Activated CD8-positive, alpha-beta T cell treated with anti-CD3 and anti-CD28 coated beads for 36 hours (primary cell): ENCODE results near the gene PI4KA. TPM values are rescaled to one million over a fixed set of nuclear protein-coding genes. Genes with fewer than 3 reads are reported as not detected.

Experiments
- ATAC-seq: fragments of 200-7000 bp; cut with Tn5 transposase; one replicate; pipeline ENCODE4 v1.10.0; 2021; ENCODE audit warnings: mild to moderate bottlenecking, moderate library complexity
- CTCF ChIA-PET: fragments of 350-600 bp; sonication (Branson Sonifier 250); formaldehyde crosslinking; loops from one replicate; lab custom pipeline; 2021; ENCODE audit warnings: antibody characterized with exemption; lab: Charles Lee
- POLR2A ChIA-PET: fragments of 350-600 bp; sonication (Branson Sonifier 250); formaldehyde crosslinking; loops from one replicate; lab custom pipeline; 2021; ENCODE audit warnings: antibody characterized with exemption; lab: Charles Lee
- DNase-seq: peaks from one replicate; pipeline ENCODE4 v3.0.0-alpha.2; 2020
- H3K27ac Mint-ChIP-seq: one replicate; pipeline ENCODE4 v1.8.0; 2021; ENCODE audit warnings: mild to moderate bottlenecking, mixed read lengths
- H3K27me3 Mint-ChIP-seq: one replicate; pipeline ENCODE4 v1.8.0; 2021; ENCODE audit warnings: mixed read lengths
- H3K36me3 Mint-ChIP-seq: one replicate; pipeline ENCODE4 v1.8.0; 2021; ENCODE audit warnings: low read depth, mixed read lengths
- H3K4me1 Mint-ChIP-seq: one replicate; pipeline ENCODE4 v1.8.0; 2021; ENCODE audit warnings: low read depth, mixed read lengths
- H3K4me3 Mint-ChIP-seq: one replicate; pipeline ENCODE4 v1.8.0; 2021; ENCODE audit warnings: mild to moderate bottlenecking, moderate library complexity, mixed read lengths
- H3K9me3 Mint-ChIP-seq: one replicate; pipeline ENCODE4 v1.8.0; 2021; ENCODE audit warnings: mixed read lengths
- intact Hi-C: fragments of 100-400 bp; cut with micrococcal nuclease; formaldehyde crosslinking; loops from one replicate; pipeline ENCODE4 v1.10.0; 2022
- total RNA-seq, 2 experiments: library from RNA; stranded (reverse); gene quantifications; one replicate each; pipeline ENCODE4 v1.2.3, GENCODE V29; 2021
- TF ChIP-seq, protein P1 (sequence below): fragments of 200-600 bp; IDR thresholded peaks from one replicate; pipeline ENCODE4 v1.8.0; 2022; ENCODE audit warnings: antibody characterized with exemption, mild to moderate bottlenecking

The PI4KA gene
- total RNA-seq, 2 experiments from 2014 or later, result 63.9 to 64.1 TPM

DNA sequence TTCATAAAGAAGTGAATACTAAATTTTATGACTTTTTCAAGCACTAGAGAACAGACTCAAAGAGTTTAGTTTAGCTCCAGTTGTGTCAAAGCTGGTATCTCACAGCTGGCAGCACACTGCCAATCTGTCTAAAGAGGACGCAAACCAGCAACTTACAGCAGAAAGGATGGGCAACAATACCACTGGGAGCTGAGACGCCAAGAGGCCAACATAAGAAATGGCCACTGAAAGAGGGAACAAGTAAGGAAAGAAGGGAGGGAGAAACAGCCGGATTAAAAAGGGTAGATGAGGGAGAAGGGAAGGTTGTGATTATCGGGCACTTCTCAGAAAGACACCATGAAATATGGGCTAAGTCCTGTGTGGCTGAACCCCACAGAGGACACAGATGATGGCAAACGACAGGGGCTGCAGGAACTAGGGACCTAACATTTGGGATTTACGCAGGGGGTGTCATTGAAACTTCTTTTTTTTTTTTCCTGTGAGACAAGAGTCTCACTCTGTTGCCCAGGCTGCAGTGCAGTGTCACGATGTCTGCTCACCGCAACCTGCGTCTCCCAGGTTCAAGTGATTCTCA, 43.0 kb downstream of the PI4KA start:
- no peaks in the 10 kb centered on the region for H3K27me3 Mint-ChIP-seq

DNA sequence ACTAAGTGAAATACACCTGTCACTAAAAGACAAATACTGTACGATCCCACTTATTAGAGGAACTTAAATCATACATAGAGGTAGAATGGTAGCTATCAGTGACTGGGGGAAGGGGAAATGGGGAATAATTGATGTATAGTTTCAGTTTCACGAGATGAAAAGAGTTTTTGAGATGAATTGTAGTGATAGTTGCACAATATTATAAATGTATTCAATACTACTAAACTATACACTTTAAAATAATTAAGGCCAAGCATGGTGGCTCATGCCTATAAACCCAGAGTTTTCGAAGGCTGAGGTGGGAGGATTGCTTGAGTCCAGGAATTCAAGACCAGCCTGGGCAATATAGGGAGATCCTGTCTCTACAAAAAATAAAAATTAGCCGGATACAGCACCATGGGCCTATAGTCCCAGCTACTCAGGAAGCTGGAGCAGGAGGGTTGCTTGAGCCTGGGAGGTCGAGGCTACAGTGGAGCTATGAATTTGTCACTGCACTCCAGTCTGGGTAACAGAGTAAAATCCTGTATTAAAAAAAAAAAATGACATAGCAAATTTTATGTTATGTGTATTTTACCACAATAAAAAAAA, 44.3 kb downstream of the PI4KA start:
- DNase-seq, result no peak
- no peak overlapping the region for H3K27ac Mint-ChIP-seq
- no peak overlapping the region for H3K4me3 Mint-ChIP-seq
- H3K9me3 Mint-ChIP-seq, result no peaks in the 10 kb centered on the region
- H3K4me1 Mint-ChIP-seq, result peaks cover 24% of the 10 kb centered on the region
- ATAC-seq, result no peak
- H3K36me3 Mint-ChIP-seq, result peaks cover 45% of the 10 kb centered on the region
- no peaks in the 10 kb centered on the region for H3K27me3 Mint-ChIP-seq
- intact Hi-C loops, result no loop called here
- ChIA-PET POLR2A (no interaction called here), CTCF (interaction anchor here (1.6 kb wide), 1 partner anchor 30 kb away, joined by 8 read pairs; no protein-coding TSS in a partner anchor)
- TF ChIP-seq, protein P1, sequence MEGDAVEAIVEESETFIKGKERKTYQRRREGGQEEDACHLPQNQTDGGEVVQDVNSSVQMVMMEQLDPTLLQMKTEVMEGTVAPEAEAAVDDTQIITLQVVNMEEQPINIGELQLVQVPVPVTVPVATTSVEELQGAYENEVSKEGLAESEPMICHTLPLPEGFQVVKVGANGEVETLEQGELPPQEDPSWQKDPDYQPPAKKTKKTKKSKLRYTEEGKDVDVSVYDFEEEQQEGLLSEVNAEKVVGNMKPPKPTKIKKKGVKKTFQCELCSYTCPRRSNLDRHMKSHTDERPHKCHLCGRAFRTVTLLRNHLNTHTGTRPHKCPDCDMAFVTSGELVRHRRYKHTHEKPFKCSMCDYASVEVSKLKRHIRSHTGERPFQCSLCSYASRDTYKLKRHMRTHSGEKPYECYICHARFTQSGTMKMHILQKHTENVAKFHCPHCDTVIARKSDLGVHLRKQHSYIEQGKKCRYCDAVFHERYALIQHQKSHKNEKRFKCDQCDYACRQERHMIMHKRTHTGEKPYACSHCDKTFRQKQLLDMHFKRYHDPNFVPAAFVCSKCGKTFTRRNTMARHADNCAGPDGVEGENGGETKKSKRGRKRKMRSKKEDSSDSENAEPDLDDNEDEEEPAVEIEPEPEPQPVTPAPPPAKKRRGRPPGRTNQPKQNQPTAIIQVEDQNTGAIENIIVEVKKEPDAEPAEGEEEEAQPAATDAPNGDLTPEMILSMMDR, result no peak

More for the DNA sequence above, 43.0 kb downstream of the PI4KA start:
- POLR2A ChIA-PET, result no interaction called here
- TF ChIP-seq, protein P1, result no peak
- CTCF ChIA-PET, result no interaction called here
- intact Hi-C loops, result no loop called here
- H3K4me1 Mint-ChIP-seq, result peaks cover 17% of the 10 kb centered on the region
- DNase-seq (no peak), ATAC-seq (no peak)
- peaks cover 35% of the 10 kb centered on the region for H3K36me3 Mint-ChIP-seq
- H3K4me3 Mint-ChIP-seq, result no peak overlapping the region
- no peak overlapping the region for H3K27ac Mint-ChIP-seq
- no peaks in the 10 kb centered on the region for H3K9me3 Mint-ChIP-seq

DNA sequence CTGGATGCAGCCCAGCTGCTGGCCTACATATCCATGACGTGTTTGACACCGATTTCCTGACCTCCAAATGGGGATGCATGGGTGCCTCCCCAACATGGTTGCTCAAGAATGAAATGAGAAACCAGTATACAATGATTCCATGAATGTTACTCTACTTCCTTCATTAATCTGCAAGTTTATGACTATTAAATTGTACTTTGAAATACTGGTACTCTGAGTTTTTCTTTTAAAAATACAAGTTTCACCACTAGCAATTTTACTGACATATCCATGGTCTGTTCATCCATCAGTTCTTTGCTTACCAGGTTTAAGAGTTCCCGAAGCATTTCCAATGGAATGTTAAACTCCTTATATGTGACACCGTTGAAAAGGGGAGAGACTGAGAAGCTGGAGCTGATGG, 45.6 kb downstream of the PI4KA start:
- TF ChIP-seq, protein P1, result no peak
- H3K36me3 Mint-ChIP-seq, result peaks cover 41% of the 10 kb centered on the region
- intact Hi-C loops, result no loop called here
- H3K4me1 Mint-ChIP-seq, result peaks cover 24% of the 10 kb centered on the region
- DNase-seq (no peak), ATAC-seq (no peak)
- peak overlapping the region; percentile 15 for H3K27ac Mint-ChIP-seq
- ChIA-PET CTCF (no interaction called here), POLR2A (no interaction called here)
- no peaks in the 10 kb centered on the region for H3K27me3 Mint-ChIP-seq
- H3K9me3 Mint-ChIP-seq, result no peaks in the 10 kb centered on the region
- H3K4me3 Mint-ChIP-seq, result no peak overlapping the region

DNA sequence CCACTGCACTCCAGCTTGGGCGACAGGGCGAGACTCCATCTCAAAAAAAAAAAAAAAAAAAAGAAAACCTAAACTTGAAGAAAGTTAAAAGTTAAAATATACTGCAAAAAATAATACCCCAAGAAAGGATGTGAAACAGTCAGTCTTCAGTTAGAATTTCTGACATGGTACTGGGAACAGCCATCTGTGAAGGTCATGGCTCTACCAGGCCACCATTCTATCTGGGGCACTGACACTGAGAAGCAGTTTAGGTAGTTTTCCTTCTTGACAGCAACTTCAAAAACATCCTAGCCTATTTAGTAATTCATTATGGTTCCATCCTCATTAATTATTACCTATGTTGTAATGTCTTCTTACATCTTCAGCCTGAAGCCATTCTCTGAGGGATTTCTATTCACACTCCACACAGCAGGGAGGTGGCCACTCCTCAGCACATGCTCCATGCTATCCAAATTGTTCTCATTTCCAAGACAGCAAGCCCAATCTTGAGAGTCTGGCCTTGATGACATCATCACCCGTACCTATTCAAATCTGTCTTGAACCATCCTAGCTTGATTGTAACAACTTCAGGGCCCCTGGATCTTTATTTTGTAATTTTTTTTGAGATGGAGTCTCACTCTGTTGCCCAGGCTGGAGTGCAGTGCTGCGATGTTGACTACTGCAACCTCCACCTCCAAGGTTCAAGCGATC, 46.5 kb downstream of the PI4KA start:
- ChIA-PET POLR2A (no interaction called here), CTCF (no interaction called here)
- Mint-ChIP-seq H3K9me3 (no peaks in the 10 kb centered on the region), H3K27ac (peak overlapping the region; percentile 67), H3K27me3 (no peaks in the 10 kb centered on the region), H3K4me1 (peaks cover 24% of the 10 kb centered on the region), H3K4me3 (no peak overlapping the region), H3K36me3 (peaks cover 45% of the 10 kb centered on the region)
- intact Hi-C loops, result no loop called here
- ATAC-seq, result no peak
- TF ChIP-seq, protein P1, result no peak
- DNase-seq, result no peak

DNA sequence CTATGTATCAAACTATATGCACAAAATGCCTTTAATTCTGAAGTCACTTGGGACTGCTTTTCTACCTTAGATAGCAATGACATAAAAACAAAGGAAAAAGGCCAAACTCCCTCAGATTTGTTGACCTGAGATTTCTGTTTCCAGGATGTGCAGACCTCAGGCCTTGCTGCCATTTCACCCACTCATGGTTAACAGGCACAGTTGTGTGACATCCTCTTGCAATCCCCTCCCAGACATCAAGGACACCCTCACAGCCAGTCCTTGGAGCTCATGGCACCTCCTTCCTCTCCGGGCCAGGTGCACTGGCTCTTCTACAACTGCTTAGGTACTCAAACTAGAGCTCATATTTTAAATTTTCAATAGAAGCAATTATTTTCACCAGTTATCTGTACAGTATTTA, 47.4 kb downstream of the PI4KA start:
- no peak overlapping the region for H3K4me3 Mint-ChIP-seq
- POLR2A ChIA-PET, result no interaction called here
- no peaks in the 10 kb centered on the region for H3K27me3 Mint-ChIP-seq
- ATAC-seq, result peak; percentile 54
- intact Hi-C loops, result no loop called here
- H3K36me3 Mint-ChIP-seq, result peaks cover 45% of the 10 kb centered on the region
- TF ChIP-seq, protein P1, result no peak
- H3K4me1 Mint-ChIP-seq, result peaks cover 24% of the 10 kb centered on the region
- H3K9me3 Mint-ChIP-seq, result no peaks in the 10 kb centered on the region
- peak; percentile 42 for DNase-seq
- H3K27ac Mint-ChIP-seq, result peak overlapping the region; percentile 85
- CTCF ChIA-PET, result interaction anchor here (1.0 to 1.1 kb wide), 2 partner anchors 14 to 69 kb away, joined by 3 read pairs; no protein-coding TSS in a partner anchor
